Lower lobe of right lung (tissue), 2 donors: ENCODE measurements around the gene SDF4. TPM values are rescaled to one million over a fixed set of nuclear protein-coding genes. Genes with fewer than 3 reads are reported as not detected.

Source experiments
- ATAC-seq, 2 donors: fragments of 200-7000 bp; cut with Tn5 transposase; one replicate each; pipeline ENCODE4 v1.9.1; 2020 to 2022; ENCODE audit warnings: mild to moderate bottlenecking in 2 of 2, moderate library complexity in 2 of 2
- DNase-seq: peaks from one replicate; pipeline ENCODE4 v3.0.0-alpha.2; 2020
- H3K27ac ChIP-seq: fragments of 200-600 bp; one replicate; pipeline ENCODE4 v1.8.0; 2022
- H3K27me3 ChIP-seq: fragments of 200-600 bp; one replicate; pipeline ENCODE4 v1.8.0; 2022; ENCODE audit warnings: low read depth
- H3K36me3 ChIP-seq: fragments of 200-600 bp; one replicate; pipeline ENCODE4 v1.8.0; 2022; ENCODE audit warnings: mild to moderate bottlenecking
- H3K4me1 ChIP-seq: fragments of 200-600 bp; one replicate; pipeline ENCODE4 v1.8.0; 2022
- H3K4me3 ChIP-seq: fragments of 200-600 bp; one replicate; pipeline ENCODE4 v1.8.0; 2022; ENCODE audit warnings: mild to moderate bottlenecking
- H3K9me3 ChIP-seq: fragments of 200-600 bp; one replicate; pipeline ENCODE4 v1.8.0; 2022
- intact Hi-C: fragments of 100-400 bp; cut with DNase I; formaldehyde crosslinking; loops from one replicate; pipeline ENCODE4 v1.11.0; 2022
- total RNA-seq: library from RNA; stranded (reverse); fragmentation: NEBNext Ultra II Directional; extraction: Animal tissue kit (Norgen Biotek cat#: 25700); gene quantifications from one replicate; pipeline ENCODE4 v1.2.1, GENCODE V29; 2021
- TF ChIP-seq, protein P1 (sequence below): fragments of 200-600 bp; IDR thresholded peaks from one replicate; pipeline ENCODE4 v1.8.0; 2022; ENCODE audit warnings: antibody characterized with exemption, mild to moderate bottlenecking
- donor health status: DM: no; HTN: yes; CAD: no; lungs with severe emphysema.

The SDF4 gene
- total RNA-seq, 1 donor from 2014 or later = 127 TPM

DNA sequence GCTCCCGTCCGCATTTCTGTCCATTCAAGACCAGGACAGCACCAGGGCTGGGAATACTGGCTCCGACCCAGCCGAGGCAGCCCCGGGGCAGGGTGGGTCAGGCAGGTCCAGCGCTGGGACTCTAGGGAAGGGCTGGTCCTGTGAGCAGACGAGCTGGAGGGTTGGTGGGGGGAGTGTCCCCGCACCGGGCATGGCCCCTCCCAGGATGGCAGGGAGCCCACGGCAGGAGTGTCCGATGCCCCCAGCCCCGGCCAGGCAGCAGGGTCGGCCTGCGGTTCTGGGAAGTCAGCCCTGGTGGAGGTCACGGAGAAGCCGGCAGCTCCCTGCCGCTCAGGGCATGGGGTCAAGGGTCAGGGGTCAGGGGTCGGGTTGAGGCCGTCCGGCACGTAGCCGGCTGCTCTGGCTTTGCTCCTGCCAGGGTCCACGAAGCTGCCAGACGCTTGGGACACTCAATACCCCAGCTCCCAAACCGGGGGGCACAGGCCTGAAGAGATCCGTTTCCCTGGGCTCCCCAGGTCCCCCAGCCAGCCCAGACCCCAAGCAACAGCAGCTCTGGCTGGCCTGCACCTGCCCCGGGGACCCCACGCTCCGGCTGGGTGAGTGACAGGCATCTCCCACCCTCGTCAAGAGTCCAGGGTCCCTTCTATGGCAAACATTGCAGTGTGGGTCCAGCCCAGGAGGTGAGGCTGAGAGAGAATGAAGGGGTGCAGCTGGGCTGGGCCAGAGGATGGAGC is 8.0 kb upstream of the SDF4 start:
- Histone ChIP-seq H3K36me3 (no peaks in the 10 kb centered on the region), H3K9me3 (no peaks in the 10 kb centered on the region), H3K27ac (no peak overlapping the region), H3K4me1 (peaks cover 3% of the 10 kb centered on the region), H3K27me3 (peaks cover 52% of the 10 kb centered on the region), H3K4me3 (no peak overlapping the region)
- intact Hi-C loops = no loop called here
- TF ChIP-seq, protein P1, sequence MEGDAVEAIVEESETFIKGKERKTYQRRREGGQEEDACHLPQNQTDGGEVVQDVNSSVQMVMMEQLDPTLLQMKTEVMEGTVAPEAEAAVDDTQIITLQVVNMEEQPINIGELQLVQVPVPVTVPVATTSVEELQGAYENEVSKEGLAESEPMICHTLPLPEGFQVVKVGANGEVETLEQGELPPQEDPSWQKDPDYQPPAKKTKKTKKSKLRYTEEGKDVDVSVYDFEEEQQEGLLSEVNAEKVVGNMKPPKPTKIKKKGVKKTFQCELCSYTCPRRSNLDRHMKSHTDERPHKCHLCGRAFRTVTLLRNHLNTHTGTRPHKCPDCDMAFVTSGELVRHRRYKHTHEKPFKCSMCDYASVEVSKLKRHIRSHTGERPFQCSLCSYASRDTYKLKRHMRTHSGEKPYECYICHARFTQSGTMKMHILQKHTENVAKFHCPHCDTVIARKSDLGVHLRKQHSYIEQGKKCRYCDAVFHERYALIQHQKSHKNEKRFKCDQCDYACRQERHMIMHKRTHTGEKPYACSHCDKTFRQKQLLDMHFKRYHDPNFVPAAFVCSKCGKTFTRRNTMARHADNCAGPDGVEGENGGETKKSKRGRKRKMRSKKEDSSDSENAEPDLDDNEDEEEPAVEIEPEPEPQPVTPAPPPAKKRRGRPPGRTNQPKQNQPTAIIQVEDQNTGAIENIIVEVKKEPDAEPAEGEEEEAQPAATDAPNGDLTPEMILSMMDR = no peak
- ATAC-seq (no peak), DNase-seq (no peak)

DNA sequence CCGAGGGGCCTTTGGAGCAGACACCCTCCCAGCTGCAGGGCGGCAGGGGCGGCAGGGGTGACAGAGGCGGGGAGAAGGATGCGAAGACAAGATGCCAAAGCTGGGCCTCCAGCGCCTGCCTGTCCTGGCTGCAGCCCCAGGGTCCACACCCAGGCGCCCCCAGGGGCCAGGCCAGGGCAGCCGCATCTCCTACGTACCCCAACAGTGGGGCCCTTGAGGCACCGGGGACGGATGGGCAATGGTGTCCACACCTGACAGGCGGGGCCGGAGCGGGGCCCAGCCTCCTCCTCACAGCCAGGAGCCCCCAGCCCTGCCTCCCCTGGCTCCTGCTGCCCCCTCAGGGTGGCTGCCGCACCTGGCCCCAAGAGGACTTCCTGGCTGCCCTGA is 7.4 kb upstream of the SDF4 start:
- TF ChIP-seq, protein P1 = no peak
- H3K27me3 ChIP-seq = peaks cover 48% of the 10 kb centered on the region
- no peak overlapping the region for H3K27ac ChIP-seq
- intact Hi-C loops = no loop called here
- ATAC-seq = no peak
- no peaks in the 10 kb centered on the region for H3K36me3 ChIP-seq
- no peak overlapping the region for H3K4me3 ChIP-seq
- H3K4me1 ChIP-seq = peaks cover 3% of the 10 kb centered on the region
- DNase-seq = no peak
- no peaks in the 10 kb centered on the region for H3K9me3 ChIP-seq

DNA sequence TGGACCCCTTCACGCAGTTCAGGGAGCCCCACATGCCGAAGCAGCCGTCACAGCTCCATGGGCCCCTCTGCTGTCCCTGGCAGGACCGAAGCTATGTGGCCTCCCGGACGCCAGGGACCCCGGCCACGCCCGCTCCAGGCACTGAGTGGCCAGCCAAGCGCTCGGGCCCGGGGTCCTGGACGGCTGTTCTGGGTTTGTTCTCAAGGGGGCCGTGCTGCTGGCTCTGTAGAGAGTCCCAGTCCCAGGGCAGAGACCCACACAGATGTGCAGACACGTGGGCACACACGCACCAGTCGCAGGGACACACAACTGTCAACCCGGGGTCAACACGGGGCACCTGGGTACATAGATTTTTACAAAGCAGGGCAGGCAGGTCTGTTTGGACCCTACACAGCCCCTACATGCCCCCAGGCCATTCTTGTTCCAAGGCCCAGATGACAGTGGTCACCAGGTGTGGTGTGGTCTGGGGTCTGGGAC is 6.9 kb upstream of the SDF4 start:
- Histone ChIP-seq H3K4me3 (no peak overlapping the region), H3K27ac (no peak overlapping the region), H3K27me3 (peaks cover 44% of the 10 kb centered on the region), H3K36me3 (peaks cover 3% of the 10 kb centered on the region), H3K9me3 (no peaks in the 10 kb centered on the region), H3K4me1 (peaks cover 3% of the 10 kb centered on the region)
- no peak for DNase-seq
- intact Hi-C loops = no loop called here
- TF ChIP-seq, protein P1 = no peak
- ATAC-seq = no peak

DNA sequence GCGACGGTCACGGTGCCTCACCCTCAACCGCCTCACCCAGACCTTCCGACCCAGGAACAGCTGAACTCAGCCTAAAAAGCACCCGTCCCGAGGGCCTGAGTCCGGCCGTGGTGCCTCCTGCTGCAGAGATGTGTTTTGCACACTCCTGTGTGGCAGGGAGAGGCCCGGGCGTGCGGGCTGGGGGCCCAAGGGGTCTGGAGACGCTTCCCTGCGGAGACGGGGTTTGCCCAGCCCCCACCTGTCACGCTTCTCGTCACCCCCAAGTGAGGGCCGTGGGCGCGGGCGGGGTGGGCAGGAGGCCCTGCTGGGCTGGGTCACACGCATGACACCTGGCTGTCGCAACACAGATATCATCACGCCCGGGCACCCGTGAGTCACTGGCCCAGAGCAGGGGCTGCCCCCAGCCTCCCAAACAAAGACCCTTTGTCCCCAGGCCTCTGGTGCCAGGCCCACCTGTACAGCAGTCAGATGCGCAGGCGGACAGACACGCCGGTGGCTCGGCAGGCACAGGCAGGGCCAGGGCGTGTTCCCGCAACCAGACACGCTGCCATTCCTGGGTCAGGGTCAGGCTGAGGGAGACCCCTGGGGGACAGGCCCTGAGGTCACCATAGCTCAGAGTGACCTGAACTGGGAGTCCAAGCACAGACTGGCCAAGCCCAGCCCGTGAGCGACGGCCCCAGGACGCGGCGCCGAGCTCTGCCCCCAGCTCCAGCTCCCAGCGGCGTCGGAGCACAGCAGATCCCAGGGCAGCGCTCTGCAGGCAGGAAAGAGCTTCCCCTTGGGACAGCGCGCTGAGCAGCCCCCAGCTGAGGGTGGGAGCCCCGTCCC is 6.3 kb upstream of the SDF4 start:
- no peak for ATAC-seq
- Histone ChIP-seq H3K9me3 (no peaks in the 10 kb centered on the region), H3K27me3 (peaks cover 42% of the 10 kb centered on the region), H3K36me3 (peaks cover 3% of the 10 kb centered on the region), H3K4me1 (peaks cover 7% of the 10 kb centered on the region), H3K4me3 (no peak overlapping the region), H3K27ac (no peak overlapping the region)
- TF ChIP-seq, protein P1 = no peak
- intact Hi-C loops = no loop called here
- no peak for DNase-seq

DNA sequence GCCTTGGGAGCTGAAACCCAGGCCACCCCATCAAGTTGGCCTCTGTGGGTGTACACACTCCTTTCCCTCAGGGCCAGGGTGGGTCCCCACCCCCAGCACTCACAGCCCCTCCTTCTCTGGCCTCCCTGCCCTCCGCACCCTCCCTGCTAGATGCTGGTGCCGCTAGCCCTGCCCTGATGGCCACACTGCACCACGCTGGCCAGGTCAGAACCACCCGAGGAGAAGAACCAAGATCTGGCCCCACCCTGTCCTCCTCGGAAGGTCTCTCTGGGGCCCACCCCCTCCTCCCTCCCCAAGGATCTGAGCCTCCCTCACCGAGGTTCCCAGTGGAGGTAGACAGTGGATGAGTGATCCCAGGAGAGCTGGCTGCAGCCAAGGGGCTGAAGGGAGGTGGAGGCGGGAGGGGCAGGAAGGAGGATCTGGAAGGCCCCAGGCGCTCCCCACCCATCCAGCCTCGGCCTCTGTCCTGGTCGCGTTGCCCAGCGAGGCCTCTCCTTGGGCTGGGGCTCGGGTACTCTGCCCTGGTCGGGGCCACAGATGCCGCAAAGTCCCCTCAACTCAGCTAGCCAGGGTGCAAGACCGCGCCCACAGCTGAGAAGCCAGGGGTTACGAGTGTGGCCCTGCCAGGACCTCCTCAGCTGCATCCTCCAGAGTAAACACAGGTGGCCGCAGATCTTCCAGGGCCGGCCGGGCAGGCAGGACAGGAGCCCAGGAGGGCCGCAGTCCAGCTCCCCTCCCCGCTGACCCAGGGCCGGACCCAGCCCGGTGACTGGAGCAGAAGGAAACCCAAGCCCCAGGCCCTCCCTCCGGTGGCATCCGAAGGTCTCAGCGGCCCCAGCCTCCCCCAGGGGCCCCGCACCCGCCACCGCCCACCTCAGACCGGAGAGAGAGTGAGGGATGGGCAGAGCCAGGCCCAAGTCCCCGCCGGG is 5.4 kb upstream of the SDF4 start:
- ATAC-seq (no peak), DNase-seq (no peak)
- Histone ChIP-seq H3K9me3 (no peaks in the 10 kb centered on the region), H3K36me3 (peaks cover 3% of the 10 kb centered on the region), H3K27ac (no peak overlapping the region), H3K4me3 (no peak overlapping the region), H3K27me3 (peaks cover 39% of the 10 kb centered on the region), H3K4me1 (peaks cover 13% of the 10 kb centered on the region)
- intact Hi-C loops = no loop called here
- TF ChIP-seq, protein P1 = no peak
